ENCODE results near the gene YIF1B. TPM values are rescaled to one million over a fixed set of nuclear protein-coding genes. Genes with fewer than 3 reads are reported as not detected.

YIF1B gene
- total RNA-seq, 1 experiment from 2014 or later, result 73.2 TPM

GRCh38 chr19:38310986-38311385 is 4.8 kb downstream of the YIF1B start:
- H3K27me3 Mint-ChIP-seq (ENCODE audit: low read depth), result no peaks in the 10 kb centered on the region
- no peak overlapping the region for H3K27ac Mint-ChIP-seq
- H3K36me3 Mint-ChIP-seq (ENCODE audit: insufficient read depth in 1 of 3, low read depth in 3 of 3), result peaks cover 3 to 22% (median 8%) of the 10 kb centered on the region in 3 experiments; a peak in 6 of 7 replicates
- no peak overlapping the region for H3K4ac ChIP-seq (ENCODE audit: low read depth, low read length)
- H4K20me1 ChIP-seq (ENCODE audit: control insufficient read depth, insufficient read depth, insufficient read length), result no peaks in the 10 kb centered on the region
- TF ChIP-seq CTCF (conservative IDR thresholded peaks at IDR 0.05), result no peak
- no peak overlapping the region for H2AK5ac ChIP-seq (ENCODE audit: insufficient read length, low read length)
- H3T11ph ChIP-seq (ENCODE audit: low read length), result no peak overlapping the region
- H3K23me2 ChIP-seq (ENCODE audit: insufficient read length, low read depth, low read length, poor library complexity, severe bottlenecking), result peaks cover 5% of the 10 kb centered on the region
- H3K9me3 ChIP-seq (ENCODE audit: control insufficient read depth, low read depth, low read length), result no peaks in the 10 kb centered on the region
- no peaks in the 10 kb centered on the region for H3K79me1 ChIP-seq (ENCODE audit: insufficient read depth, low read depth, low read length, poor library complexity, severe bottlenecking)
- WGBS (ENCODE audit: extremely low coverage, insufficient read length, low lambda C conversion rate), result no CpG with 5 or more reads among the region's 6 CpGs
- no peak overlapping the region for H3K23ac ChIP-seq (ENCODE audit: insufficient read length, low read depth, low read length)
- no peak overlapping the region for H3K56ac ChIP-seq (ENCODE audit: insufficient read length, low read depth, low read length)
- no peaks in the 10 kb centered on the region for H3K79me2 ChIP-seq (ENCODE audit: insufficient read depth, low read length)
- no peak for DNase-seq
- H3K9ac ChIP-seq (ENCODE audit: extremely low read depth, insufficient read length, low read length), result no peak overlapping the region
- no peak overlapping the region for H3K14ac ChIP-seq (ENCODE audit: insufficient read depth, low read length)
- H3K4me1 ChIP-seq (ENCODE audit: insufficient read depth, low read length), result no peaks in the 10 kb centered on the region; the same call in 1 of the 2 replicates
- no peak overlapping the region for H3K18ac ChIP-seq (ENCODE audit: insufficient read length, low read depth, low read length)
- no peaks in the 10 kb centered on the region for H3K9me3 Mint-ChIP-seq
- H4K91ac ChIP-seq (ENCODE audit: insufficient read length, low read depth, low read length), result no peak overlapping the region
- no peak overlapping the region for H2BK120ac ChIP-seq (ENCODE audit: low read depth, low read length, poor library complexity, severe bottlenecking)
- H4K8ac ChIP-seq (replicated peaks; ENCODE audit: insufficient read length, low read depth, low read length), result no peak overlapping the region
- no peak overlapping the region for H3K4me2 ChIP-seq (ENCODE audit: insufficient read depth, insufficient read length, low read length)
- H3K4me1 Mint-ChIP-seq, result peaks cover 9 to 13% of the 10 kb centered on the region in 2 experiments
- no peaks in the 10 kb centered on the region for H3K27me3 ChIP-seq (ENCODE audit: insufficient read depth, low read length)
- no peak overlapping the region for H2BK15ac ChIP-seq (ENCODE audit: low read depth, low read length)
- H3K4me3 Mint-ChIP-seq, result no peak overlapping the region; a peak in 1 of 5 replicates
- H2BK5ac ChIP-seq (ENCODE audit: insufficient read length, low read length), result no peak overlapping the region
- H3K27ac ChIP-seq (ENCODE audit: insufficient read length, low read depth, low read length), result no peak overlapping the region
- no peak overlapping the region for H2AFZ ChIP-seq (ENCODE audit: low read length)
- H2BK12ac ChIP-seq (ENCODE audit: insufficient read length, low read depth, low read length), result no peak overlapping the region
- no peak overlapping the region for H4K5ac ChIP-seq (ENCODE audit: insufficient read length, low read depth, low read length)
- H2BK20ac ChIP-seq (ENCODE audit: low read depth, low read length, poor library complexity, severe bottlenecking), result no peak overlapping the region
